ENCODE results near the gene CEACAM16. TPM values are rescaled to one million over a fixed set of nuclear protein-coding genes. Genes with fewer than 3 reads are reported as not detected.
A peak's percentile ranks its signal among the peaks of the same experiment; 100 is the strongest.
"Not testable (repeated sequence)": the region's sequence is repeated elsewhere in the genome, so short reads cannot be mapped to it uniquely, and the experiment has no call there.

The CEACAM16 gene
- total RNA-seq, 4 donors from 2014 or later = not detected

DNA sequence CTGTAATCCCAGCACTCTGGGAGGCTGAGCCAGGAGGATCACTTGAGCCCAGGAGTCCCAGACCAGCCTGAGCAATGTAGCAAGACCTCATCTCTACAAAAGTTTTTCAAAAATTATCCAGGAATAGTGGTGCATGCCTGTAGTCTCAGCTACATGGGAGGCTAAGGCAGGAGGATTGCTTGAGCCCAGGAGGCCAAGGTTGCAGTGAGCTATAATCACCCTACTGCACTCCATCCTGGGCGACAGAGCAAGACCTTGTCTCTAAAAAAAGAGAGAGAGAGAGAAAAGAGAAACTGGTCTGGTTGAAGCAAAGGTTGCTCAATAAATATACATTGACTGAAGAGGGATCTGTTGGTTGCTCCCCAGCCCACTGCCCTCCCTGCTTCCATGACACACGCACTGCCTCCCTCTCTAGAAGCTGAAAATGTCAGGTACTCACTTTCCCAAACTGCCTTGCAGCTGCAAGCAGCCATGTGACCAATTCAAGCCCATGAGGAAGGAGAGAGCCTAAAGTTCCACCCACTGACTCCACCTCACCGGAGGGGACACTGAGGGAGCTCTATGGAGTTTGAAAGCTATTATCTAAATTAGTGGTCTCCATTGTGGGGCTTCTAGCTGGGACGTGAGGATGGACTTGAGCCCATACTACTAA is 14.0 kb downstream of the CEACAM16 start:
- TF ChIP-seq, protein P1, sequence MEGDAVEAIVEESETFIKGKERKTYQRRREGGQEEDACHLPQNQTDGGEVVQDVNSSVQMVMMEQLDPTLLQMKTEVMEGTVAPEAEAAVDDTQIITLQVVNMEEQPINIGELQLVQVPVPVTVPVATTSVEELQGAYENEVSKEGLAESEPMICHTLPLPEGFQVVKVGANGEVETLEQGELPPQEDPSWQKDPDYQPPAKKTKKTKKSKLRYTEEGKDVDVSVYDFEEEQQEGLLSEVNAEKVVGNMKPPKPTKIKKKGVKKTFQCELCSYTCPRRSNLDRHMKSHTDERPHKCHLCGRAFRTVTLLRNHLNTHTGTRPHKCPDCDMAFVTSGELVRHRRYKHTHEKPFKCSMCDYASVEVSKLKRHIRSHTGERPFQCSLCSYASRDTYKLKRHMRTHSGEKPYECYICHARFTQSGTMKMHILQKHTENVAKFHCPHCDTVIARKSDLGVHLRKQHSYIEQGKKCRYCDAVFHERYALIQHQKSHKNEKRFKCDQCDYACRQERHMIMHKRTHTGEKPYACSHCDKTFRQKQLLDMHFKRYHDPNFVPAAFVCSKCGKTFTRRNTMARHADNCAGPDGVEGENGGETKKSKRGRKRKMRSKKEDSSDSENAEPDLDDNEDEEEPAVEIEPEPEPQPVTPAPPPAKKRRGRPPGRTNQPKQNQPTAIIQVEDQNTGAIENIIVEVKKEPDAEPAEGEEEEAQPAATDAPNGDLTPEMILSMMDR (IDR thresholded peaks at IDR 0.05) = no peak
- no peak for TF ChIP-seq POLR2A (IDR thresholded peaks at IDR 0.05)
- H3K27me3 ChIP-seq = no peaks in the 10 kb centered on the region

DNA sequence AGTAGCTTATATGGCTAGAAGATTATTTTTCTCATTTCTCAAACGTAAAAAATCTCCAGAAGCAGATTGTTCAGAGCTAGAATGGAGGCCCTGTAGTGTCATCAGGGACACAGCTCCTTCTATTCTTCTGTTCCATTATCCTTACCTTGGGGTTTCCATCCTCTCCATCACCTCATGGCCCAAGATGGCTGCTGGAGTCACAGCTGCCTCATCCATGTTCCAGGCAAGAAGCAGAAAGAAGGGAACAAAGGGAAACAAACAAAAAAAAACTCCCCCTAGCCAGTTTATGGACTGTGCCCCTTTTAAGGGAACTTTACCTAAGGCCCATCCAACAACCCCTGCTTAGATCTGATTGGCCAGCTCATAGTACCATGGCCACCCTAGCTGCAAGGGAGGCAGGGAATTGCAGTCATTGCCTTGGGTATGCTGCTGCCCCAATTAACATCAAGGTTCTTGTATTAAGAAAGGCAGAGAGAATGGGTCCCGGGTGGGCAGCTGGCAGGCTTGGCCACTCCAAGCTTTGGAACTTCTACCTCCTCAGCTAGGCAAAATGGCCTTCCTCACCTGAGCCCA is 15.7 kb downstream of the CEACAM16 start:
- H3K36me3 ChIP-seq = no peaks in the 10 kb centered on the region
- H3K27me3 ChIP-seq = no peaks in the 10 kb centered on the region
- H3K9me3 ChIP-seq = peaks cover 0 to 4% (median 0%) of the 10 kb centered on the region in 4 donors
- no peak for TF ChIP-seq POLR2A (IDR thresholded peaks at IDR 0.05)
- TF ChIP-seq, protein P1 (IDR thresholded peaks at IDR 0.05) = no peak
- peaks cover 0 to 14% (median 5%) of the 10 kb centered on the region in 4 donors for H3K4me1 ChIP-seq
- no peak overlapping the region for H3K4me3 ChIP-seq
- no peak overlapping the region for H3K27ac ChIP-seq
- DNase-seq = no peak

More for the DNA sequence above, 14.0 kb downstream of the CEACAM16 start:
- no peak for DNase-seq
- peaks cover 0 to 4% (median 0%) of the 10 kb centered on the region in 4 donors for H3K9me3 ChIP-seq
- no peaks in the 10 kb centered on the region for H3K36me3 ChIP-seq
- no peaks in the 10 kb centered on the region for H3K4me1 ChIP-seq
- H3K27ac ChIP-seq = no peak overlapping the region
- H3K4me3 ChIP-seq = no peak overlapping the region

DNA sequence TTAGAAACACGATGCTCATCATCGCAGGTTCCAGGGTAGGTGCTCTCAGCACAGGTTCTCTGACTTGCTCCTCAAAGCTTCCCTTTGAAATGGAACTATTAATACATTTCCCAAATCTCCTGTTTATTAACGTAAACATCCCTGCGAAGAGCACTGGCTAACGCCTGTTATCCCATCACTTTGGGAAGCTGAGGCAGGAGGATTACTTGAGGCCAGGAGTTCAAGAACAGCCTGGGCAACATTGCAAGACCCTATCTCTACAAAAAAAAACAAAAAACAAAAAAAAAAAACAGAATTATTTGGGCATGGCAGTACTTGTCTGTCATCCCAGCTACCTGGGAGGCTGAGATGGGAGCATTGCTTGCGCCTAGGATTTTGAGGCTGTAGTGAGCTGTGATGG is 18.7 kb downstream of the CEACAM16 start:
- TF ChIP-seq, protein P1 (IDR thresholded peaks at IDR 0.05) = no peak
- TF ChIP-seq POLR2A (IDR thresholded peaks at IDR 0.05) = no peak
- peak overlapping the region in 2 of 4 donors; percentile 65 to 69 for H3K27ac ChIP-seq
- no peak overlapping the region for H3K4me3 ChIP-seq
- no peak for DNase-seq
- H3K27me3 ChIP-seq = no peaks in the 10 kb centered on the region
- H3K36me3 ChIP-seq = no peaks in the 10 kb centered on the region
- H3K4me1 ChIP-seq = peaks cover 0 to 14% (median 5%) of the 10 kb centered on the region in 4 donors
- peaks cover 0 to 4% (median 0%) of the 10 kb centered on the region in 4 donors for H3K9me3 ChIP-seq

DNA sequence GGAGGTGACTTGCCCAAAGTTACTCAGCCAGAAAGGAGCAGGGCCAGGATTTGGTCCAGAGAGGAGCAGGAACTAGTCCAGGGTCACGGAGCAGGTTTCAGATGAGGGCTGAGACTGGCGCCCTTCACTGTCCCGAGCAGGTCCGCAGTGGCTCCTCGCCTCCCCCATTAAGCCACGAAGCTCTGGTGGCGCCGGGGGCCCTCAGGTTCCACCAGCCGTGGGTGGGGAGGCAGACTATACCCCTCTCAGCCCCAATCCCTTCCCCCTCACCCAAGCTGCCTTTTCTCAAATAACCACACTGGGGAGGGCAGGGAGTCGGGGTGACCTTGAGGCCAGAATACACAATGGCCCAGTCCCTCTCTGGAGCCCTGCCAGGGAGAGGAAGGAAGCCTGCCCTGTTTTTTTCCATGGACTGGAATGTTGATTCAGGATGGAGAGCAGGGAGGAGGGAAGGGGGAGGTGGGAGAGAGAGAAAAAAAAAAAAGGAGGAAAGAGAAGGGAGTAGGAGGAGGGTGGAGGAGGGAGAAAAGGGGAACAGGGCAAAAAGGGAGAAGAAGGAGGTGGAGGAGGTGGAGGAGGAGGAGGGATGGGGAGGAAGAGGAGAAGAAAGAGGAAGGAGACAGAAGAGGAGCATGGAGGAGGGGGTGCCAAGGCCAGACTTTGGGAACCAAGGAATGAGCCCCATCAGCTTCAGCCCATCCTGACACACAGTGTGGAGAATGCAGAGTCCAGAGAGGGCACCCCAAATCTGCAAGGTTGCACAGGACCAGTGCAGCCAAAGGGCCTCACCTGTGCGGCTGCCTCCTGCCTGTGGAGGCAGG is 19.7 kb downstream of the CEACAM16 start:
- Histone ChIP-seq H3K4me1 (peaks cover 0 to 22% (median 6%) of the 10 kb centered on the region in 4 donors), H3K4me3 (peak overlapping the region in 1 of 4 donors; percentile 23), H3K36me3 (no peaks in the 10 kb centered on the region), H3K9me3 (peaks cover 0 to 4% (median 0%) of the 10 kb centered on the region in 4 donors), H3K27me3 (no peaks in the 10 kb centered on the region), H3K27ac (peak overlapping the region; percentile 65 to 81 (median 69))
- DNase-seq = peak in 2 of 3 donors; percentile 68 to 70
- no peak for TF ChIP-seq POLR2A (IDR thresholded peaks at IDR 0.05)
- TF ChIP-seq, protein P1 (IDR thresholded peaks at IDR 0.05) = peak in 1 of 6 experiments; percentile 3

DNA sequence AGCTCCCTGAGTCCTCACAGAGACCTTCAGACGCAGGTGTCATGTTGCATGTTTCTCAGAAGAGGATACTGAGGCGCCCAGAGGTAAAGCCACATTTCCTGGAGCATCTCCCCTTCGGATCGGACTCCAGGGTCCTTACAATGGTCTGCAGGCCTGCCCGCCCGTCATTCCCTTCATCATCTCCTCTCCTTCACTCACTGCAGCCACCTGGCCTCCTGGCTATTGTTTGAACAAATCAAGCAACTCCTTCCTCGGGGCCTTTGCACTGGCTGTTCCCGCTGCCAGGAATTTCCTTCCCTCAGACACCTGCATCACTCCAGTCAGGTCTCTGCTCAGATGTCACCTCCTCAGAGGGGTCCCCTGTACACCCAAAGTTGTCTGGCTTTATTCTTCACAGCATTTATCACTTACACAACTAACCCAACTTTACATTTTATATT is 20.3 kb downstream of the CEACAM16 start:
- Histone ChIP-seq H3K27ac (peak overlapping the region in 2 of 4 donors; percentile 25 to 49), H3K9me3 (peaks cover 0 to 4% (median 0%) of the 10 kb centered on the region in 4 donors), H3K4me1 (peaks cover 0 to 27% (median 8%) of the 10 kb centered on the region in 4 donors), H3K36me3 (no peaks in the 10 kb centered on the region), H3K27me3 (no peaks in the 10 kb centered on the region), H3K4me3 (no peak overlapping the region)
- TF ChIP-seq, protein P1 (IDR thresholded peaks at IDR 0.05) = no peak
- no peak for TF ChIP-seq POLR2A (IDR thresholded peaks at IDR 0.05)
- DNase-seq = no peak

DNA sequence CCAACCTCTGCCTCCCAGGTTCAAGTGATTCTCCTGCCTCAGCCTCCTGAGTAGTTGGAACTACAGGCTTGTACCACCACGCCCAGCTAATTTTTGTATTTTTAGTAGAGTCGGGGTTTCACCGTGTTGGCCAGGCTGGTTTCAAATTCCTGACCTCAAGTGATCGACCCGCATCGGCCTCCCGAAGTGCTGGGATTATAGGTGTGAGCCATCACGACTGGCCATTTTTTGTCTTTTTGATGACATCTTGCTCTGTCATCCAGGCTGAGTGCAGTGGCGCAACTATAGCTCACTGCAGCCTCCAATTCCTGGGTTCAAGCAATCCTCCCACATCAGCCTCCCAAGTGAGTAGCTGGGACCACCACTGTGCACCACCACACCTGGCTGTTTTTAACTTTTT is 21.4 kb downstream of the CEACAM16 start:
- not testable (repeated sequence) for H3K9me3 ChIP-seq, H3K4me3 ChIP-seq, H3K27me3 ChIP-seq, H3K27ac ChIP-seq, H3K36me3 ChIP-seq, DNase-seq
- peaks cover 0 to 36% (median 14%) of the 10 kb centered on the region in 4 donors for H3K4me1 ChIP-seq

All from Peyer's patch (tissue), 4 donors.